Dermis microvascular lymphatic vessel endothelial cell (primary cell): ENCODE data around the gene UBA6. TPM values are rescaled to one million over a fixed set of nuclear protein-coding genes. Genes with fewer than 3 reads are reported as not detected.
"Not testable (repeated sequence)": the region's sequence is repeated elsewhere in the genome, so short reads cannot be mapped to it uniquely, and the experiment has no call there.

ENCODE experiments used
- DNase-seq, 2 donors: peaks; one replicate each; pipeline versions ENCODE4 v3.0.0 to v3.0.0-alpha.2; 2010; ENCODE audit warnings: low read depth in 2 of 2
- total RNA-seq: library from RNA; depleted of rRNA; stranded (reverse); fragments of >200 nt; gene quantifications from 2 replicates; pipeline ENCODE4 v1.2.1, GENCODE V29; 2014

The UBA6 gene
- total RNA-seq, result 80.9 and 89.8 TPM in 2 replicates

DNA sequence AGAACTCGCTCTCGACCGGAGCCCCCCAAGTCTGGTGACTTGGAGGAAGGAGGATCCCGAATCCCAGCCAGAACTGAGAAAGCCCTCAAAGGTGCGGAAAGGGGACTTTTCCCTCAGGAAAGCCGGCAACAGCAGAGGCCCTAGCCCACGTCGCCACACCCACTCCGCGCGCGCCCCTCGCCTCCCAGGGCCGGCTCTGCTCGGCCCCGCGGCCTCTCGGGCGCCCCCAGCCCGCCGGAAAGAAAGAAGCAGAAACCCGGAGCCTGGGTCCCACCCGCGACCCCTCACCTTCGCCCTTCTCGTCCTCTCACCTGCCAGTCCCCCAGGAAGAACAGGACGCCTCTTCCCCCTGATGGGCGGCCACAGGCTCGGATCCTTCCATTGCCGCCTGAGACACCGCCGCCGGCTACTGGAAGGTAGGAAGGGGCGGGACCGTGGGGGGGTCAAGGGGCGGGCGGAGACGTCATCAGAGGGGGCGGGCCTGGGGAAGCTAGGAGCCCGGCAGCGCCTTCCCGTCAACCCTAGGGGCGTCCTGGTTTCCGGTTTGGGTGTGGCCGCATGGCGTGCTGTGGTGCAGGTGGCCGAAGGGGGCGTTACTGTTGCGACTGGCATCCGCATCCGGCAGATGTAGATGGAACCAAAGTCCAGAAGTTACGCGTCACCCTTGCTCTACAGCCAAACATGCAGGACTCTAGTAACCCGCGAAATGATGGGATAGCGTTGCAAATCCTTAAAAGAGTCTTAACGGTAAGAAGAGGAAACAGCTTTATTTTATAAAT is at the start of gene UBA6:
UBA6 (minus strand) TSS at position 418 of the 779 bp plus-strand sequence; CDS start at position 382, 36 bp downstream.
- peak; percentile 90 to 97 for DNase-seq

DNA sequence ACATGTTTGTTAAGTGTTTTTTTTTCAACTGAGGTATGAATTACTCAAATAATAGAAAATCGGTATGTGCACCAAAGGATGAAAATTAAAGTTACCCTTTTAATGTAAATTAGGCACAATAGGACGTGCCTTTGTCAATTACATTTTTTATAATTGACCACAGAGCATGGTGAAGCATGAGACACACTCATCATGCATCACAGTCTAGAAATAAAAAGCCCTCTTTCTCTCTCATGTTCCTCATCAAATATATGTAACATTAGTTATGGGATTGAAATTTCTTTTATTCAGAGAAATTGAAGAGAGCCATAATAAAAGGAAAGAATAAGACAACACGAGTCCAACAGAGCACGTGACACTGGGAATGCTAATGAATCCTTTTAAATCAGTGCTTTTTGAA is 49.7 kb upstream of the UBA6 start:
- DNase-seq, result no peak

DNA sequence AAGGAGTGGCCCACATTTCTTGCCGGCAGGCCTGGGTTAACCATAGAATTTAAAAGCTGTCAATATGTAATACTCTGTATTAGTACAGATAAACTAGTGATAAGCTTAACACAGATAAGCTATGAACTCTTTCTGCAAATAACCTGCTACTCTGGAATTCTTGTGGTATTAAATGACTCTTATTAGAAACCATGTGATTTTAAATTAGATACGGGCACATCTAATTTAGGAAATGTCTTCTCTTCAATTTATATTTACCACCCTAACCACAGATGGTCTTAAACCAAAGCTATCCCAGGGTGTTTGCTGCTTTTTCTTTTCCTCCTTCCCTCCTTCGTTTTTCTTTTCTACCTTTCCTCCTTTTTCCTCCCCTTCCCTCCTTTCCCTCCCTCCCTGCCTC is 48.3 kb upstream of the UBA6 start:
- no peak for DNase-seq

DNA sequence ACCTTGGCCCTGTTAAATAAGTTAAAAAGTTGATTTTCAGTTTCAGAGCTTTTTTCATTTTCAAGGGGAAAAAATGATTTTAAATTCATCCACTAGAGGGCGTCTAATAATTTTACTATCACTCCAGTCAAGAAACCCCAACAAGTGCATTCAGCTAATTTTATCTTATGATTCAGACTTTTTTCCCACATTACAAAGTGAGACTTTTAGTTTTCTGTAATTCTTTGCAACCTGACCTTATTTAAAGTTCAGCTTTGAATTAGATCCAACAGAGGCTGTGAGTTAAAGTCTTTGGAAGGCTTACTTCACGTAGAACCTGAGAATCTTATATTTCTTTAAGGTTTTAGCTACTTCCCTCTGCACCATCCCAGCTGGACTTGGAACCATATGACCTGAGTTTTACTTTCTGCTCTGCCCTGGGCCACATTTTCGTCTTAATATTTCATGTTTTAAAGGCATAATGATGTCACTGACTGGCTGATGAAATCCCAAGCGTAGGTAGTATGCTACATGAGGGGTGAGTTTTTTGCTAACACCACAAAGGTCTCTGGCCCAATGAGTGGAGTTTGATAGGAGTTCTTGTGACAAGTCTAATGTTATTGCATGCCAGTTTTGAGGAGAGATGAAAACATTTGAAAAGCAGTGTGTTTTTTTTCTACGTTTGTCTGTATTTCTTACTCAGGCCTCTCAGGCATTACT is 46.0 kb upstream of the UBA6 start:
- peak; percentile 29 to 39 for DNase-seq

DNA sequence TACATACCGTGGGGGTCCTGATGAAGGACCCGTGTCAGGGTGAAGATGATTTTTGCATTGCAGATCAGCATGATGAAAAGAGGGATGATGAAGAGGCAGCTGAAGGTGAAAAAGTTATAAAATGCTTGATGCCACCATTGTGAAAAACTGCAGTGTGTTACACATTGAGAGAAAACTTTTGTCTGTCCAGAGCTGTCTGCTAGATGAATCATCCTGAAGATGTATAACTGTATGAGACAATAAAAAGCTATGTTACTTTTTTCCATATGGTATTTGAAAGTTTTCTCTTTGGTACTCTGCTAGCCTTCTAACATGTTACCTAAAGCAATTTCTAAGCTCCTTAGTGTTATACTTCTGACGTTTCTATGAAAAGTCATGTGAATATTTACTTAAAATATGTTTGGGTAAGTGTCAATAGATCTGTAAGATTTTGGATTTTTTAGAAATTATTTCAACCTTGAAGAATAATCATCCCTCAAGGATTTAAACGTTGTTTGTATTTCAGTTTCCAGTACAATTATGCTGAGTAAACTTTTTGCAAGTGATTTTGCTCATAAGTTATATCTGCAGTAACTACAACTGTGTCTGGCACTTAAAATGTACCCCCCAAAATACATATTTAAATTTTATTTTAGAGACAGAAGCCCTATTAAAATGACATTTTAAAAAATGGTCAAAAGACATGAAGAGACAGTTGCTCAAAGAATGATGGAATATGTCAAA is 43.8 kb upstream of the UBA6 start:
- no peak for DNase-seq

DNA sequence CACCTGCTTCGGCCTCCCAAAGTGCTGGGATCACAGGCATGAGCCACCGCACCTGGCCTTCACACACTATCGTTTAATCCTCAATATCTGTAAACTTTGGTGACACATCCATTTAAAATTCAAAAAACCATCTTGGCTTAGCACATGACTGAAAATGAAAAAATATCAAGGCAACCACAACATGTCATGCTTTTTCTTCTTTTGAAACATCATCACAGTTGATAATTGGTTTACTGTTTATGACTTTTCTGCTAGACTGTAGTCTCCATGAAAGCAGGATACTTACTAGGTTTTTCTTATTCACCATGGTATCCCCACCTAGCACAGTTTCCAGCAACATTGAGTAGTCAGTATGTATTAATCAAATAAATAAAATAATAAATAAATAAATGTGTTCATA is 42.2 kb upstream of the UBA6 start:
- no peak for DNase-seq

DNA sequence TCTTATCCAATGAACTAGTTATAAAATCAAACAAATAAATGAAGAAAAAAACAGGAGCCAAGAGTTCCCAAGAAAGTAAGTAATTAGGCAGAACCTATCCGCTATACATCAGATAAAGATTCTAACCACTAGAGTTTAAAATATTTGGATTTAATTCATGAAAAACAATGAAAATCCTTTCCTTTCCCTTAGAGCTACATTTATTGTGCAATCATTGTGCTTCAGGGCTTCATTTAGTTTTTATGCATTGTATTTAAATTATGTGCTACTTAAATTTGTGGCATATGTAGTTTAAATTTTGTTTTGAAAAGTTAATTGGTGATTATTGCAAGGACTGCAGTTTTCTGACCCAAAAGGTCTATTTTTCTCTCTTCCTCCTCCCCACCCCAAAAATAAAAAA is 35.3 kb upstream of the UBA6 start:
- no peak for DNase-seq

DNA sequence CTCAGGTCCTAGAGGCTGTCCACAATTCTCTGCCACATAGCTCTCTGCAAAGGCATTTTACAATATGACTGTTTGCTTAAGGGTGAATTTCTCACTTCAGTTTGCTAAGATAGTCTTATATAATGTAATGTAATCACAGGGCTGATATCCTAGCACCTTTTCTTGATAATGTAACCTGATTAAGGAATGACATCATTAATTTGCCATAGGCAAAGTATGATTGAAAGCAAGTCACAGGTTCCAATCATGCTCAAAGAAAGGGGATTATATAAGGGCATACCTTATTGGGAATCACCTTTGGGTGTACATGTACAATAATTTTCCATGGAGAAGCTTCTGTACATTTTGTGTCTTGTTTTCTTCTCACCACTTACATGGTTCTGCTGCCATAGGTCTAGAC is 34.4 kb upstream of the UBA6 start:
- no peak for DNase-seq

DNA sequence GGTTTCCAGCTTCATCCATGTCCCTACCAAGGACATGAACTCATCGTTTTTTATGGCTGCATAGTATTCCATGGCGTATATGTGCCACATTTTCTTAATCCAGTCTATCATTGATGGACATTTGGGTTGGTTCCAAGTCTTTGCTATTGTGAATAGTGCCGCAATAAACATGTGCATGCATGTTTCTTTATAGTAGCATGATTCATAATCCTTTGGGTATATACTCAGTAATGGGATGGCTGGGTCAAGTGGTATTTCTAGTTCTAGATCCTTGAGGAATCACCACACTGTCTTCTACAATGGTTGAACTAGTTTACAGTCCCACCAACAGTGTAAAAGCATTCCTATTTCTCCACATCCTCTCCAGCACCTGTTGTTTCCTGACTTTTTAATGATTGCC is 29.6 kb upstream of the UBA6 start:
- not testable (repeated sequence) for DNase-seq

DNA sequence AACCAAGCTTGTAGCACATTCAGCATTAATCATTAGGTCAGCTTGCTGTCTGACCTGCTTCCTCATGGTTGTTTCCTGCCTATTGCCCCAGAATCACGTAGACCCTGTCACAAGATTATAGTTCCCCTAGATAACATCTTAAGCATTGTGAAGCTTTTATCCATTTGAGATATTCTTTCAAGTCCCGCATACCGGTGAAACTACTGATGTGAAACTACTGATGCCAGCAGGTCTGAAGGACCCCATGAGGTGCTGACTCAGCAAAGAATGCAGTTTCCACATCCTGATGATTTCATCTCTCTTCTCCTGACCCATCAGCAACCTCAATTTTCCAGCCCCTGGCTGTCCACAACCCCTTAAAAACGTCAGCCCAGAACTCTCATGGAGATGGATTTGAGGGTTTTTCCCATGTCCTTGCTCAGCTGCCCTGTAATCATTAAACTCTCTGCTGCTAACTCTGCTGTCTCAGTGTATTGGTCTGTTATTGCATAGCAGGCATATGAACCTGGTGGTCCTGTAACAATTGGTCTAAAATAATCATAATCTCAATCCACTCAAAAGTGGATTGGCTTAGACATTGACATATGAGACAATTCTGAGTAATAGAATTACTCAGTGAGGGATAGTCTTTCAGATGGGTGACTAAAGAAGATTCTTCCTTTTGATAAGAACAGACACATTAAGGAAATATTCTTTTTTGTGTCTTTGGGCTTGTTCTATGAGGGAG is 26.3 kb upstream of the UBA6 start:
- peak in 1 of 2 donors; percentile 14 for DNase-seq

DNA sequence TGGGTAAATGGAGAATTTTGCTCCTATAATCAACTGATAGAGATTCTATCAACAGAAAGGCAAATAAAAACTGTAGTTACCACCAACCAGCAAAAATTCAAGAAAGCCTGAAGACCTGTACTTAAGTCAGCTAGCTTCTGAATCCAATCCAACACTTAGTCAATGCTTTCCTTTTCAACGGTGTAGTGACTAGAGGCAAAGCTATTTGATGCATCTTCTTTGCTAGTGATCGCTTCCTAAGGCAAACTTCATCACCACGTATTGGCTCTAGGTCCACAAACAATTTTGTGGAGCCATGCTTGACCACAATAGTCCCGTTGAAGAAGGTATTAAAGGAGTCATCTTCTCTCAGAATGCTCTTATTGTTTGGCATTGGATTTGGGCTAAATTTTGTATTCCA is 25.0 kb upstream of the UBA6 start:
- no peak for DNase-seq

DNA sequence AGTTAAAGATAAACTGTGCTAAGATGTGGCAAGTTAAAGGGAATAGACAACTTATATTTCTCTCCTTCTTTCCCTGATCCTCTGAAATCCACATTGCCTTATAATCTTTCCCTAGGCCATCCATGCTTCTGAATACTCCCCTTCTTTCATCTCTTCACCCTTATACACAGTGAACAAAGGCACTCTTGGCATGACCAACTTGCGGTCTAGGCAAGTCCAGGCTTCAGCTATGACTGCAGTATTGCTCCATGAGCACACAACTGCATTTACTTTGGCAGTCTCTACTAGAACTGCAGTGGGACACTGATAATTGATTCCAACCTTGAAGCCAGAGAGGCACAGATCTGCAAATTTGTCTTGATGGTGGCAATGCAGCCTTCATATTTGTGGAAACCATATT is 24.2 kb upstream of the UBA6 start:
- DNase-seq, result no peak

DNA sequence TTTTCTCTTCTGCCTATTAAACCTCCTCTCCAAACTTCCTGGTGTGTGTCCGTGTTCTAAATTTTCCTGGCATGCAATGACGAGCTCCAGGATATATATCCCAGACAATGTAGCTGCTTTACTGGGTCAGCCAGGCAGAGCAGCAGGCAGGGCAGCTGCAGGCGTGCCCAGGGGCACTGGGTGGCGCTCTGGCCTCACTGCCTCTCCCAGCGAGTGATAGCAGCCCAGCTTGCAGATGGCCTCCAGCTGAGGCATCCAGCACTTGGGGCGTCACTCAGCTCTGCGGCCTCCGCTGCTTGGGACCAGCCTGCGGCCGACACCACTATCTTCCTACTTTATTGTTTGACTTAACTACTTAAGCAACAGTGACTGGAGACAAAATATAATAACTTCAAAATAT is 23.0 kb upstream of the UBA6 start:
- no peak for DNase-seq

DNA sequence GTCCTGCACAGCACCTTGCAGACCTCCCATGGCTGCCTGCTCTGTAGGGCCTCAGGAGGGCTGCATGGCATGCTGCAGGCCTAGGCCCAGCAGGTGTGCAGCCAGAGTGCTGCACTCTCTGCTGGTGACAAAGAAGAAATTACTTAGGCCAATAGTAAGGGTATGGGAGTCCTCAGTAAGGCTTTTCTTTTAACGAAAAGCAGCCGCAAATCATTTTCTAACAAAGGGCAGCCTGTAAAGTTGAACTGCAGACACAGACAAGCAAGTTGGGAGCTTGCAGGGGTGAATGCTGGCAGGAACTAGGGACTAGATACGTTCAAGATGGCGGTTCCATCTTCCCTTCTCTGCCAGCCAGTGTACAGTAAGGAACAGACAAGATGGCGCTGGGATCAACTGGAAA is 22.4 kb upstream of the UBA6 start:
- DNase-seq, result no peak

DNA sequence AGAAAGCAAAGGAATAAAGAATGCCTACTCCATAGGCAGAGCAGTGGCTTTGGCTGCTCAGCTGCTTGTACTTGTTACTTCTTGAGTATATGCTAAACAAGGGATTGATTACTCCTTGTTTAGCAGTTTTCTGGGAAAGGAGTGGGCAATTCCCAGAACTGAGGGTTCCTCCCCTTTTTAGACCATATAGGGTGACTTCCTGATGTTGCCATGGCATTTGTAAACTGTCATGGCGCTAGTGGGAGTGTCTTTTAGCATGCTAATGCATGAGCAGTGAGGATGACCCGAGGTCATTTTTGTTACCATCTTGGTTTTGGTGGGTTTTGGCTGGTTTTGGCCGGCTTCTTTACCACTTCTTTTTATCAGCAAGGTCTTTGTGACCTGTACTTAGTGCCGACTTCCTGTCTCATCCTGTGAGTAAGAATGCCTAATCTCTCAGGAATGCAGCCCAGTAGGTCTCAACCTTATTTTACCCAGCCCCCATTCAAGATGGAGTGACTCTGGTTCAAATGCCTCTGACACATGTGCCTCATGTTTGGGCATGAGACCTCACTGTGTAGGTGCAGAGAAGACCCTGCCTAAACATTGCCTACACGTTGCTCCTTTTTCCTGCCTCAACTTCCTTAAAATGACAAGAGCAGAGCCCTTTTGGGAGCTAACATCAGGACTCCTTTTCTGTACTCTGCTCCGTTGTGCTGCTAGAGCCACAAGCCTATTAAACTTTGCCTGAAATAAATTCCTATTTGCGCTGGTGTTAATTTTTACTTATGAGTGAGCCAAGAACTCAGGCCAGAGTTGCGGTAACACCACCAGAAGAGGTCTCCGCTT is 21.0 kb upstream of the UBA6 start:
- DNase-seq, result peak in 1 of 2 donors; percentile 18

DNA sequence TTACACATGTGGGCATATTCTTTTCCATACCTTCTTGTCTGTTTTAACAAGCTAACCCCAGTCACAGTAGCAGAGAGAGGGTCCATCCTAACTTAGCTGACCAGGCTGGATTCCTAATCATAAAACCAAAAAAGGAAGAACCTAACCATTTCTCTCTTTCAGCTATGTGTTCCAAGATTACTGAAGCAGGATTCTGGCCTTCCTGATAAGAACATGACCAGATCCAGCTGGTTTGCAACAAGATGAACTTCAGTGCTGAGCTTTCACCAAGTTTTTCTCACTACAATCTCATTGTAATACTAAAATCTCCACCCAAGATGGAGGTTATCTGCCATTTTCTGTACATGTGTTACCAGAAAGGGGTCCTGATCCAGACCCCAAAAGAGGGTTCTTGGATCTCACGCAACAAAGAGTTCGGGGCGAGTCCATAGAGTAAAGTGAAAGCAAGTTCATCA is 20.4 kb upstream of the UBA6 start:
- no peak for DNase-seq

DNA sequence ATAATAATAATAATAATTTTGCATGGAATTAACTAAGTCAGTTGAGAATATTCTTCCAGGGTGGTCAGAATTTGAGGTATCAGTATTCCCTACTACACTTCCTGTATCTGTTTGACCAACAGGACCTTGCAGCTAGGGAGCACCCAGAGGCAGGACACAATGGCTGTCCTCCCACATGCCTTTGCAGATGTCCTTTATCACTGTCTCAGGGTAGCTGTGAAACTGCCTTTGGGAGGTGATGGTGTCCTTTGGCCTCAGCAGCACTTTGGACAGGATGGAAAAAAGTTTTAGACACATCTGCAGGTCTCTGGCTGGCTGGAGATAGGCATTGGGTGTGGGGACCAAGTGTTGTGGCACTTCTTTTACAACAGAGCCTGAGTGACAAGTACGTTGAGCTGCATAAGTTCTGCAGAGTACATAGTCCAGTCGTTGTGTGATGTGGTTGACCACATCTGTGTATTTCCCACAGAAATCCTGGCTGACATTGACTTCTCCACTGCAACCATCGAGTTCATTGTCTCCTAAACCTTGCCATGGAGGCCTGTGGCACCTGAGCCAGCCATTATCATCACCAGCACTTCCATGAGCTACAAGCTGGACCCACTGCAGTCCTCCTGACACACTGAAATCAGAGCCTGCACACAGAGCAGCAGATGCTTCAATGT is 19.1 kb upstream of the UBA6 start:
- DNase-seq, result no peak

DNA sequence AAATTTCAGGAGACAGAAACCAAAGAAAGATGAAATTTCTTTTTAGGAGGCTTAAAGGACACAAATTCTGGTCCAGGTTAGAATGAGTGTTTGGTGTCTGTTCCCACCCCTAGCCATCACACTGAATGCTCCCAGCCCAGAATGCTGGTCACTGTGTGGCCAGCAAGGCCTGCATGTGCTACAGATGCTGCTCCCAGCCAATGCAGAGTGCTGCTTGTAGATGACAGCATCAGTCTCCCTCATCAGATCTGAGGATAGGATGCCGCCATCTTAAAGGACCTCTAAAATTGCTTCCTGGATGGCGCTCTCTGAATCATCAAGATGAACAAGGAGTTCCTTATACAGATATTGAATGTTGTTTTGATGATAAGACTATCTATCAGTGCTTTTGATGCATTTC is 17.9 kb upstream of the UBA6 start:
- DNase-seq, result no peak

DNA sequence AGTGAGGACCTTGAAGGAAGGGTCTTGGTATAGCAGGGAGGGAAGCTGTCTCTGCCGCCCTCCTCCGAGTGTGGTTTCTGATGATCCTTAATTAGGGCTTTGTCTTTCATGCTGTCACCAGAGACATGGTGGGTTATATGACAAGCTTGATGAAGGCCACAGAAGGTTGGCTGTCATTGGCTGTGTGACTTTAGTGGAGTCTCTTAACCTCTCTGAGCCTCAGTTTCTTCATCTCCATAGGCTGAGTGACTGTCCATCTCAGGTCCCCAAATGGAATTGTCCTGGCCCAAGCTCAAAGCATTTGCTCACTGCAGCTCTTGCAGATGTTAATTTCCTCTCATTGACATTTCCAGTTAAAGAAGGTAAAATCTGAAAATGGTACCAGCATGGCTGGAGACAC is 16.6 kb upstream of the UBA6 start:
- no peak for DNase-seq

DNA sequence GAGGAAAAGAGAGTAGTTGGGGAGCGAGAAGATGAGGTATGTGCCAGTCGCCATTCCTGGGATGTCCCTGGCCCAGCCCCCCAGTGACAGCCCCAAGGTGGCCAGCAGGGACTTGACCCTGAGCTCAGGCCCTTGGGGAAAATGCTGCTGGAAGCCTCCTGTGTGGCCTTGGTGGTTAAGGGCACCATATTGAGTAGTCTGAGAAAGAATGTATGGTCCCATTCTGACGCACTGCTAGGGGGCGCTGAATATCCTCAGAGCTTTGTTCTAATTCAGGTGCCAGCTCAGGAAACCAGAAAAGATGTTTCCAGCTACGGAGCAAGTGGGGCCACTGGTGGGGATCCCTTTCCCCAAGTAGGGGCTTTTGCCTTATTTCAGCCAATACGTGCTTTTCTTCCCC is 14.0 kb upstream of the UBA6 start:
- DNase-seq, result no peak
